ENCODE data around the gene THSD7A. TPM values are rescaled to one million over a fixed set of nuclear protein-coding genes. Genes with fewer than 3 reads are reported as not detected.

THSD7A gene
- total RNA-seq, 1 experiment from 2014 or later, result 5.9 TPM

DNA sequence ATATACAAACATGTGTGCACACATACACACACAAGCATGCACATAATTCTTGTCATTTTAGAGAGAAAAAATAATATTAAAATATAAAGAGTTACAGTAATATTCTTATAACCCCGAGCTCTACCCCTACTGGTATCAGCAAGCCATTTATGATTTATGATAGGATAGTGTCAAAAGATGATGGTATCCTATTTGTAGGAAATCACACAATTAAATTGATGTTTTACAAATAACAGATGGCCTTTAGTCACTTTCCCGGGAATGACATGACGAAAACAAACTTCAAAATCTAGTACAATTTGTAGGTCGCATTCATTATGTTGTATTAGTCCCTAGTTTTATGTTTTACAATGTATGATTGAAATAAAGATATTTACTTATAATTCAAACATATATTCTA lies 36.8 kb downstream of the THSD7A start:
- CTCF ChIA-PET, result no interaction called here
- no peak overlapping the region for H3K4me3 Mint-ChIP-seq (ENCODE audit: low read depth, unreplicated experiment)
- BruUV-seq (replicated peaks), result no TSS peak
- no peaks in the 10 kb centered on the region for H3K4me1 Mint-ChIP-seq (ENCODE audit: low read depth, unreplicated experiment)
- no peak for TF ChIP-seq CTCF (IDR thresholded peaks at IDR 0.05; ENCODE audit: unreplicated experiment)
- H3K27me3 Mint-ChIP-seq (ENCODE audit: unreplicated experiment), result no peaks in the 10 kb centered on the region
- no peak for DNase-seq
- H3K36me3 Mint-ChIP-seq (ENCODE audit: insufficient read depth, unreplicated experiment), result no peaks in the 10 kb centered on the region
- intact Hi-C loops (cut with micrococcal nuclease; ENCODE audit: unreplicated experiment), result loop anchor here (5.0 kb wide), 1 partner anchor 1787 kb away; no protein-coding TSS in a partner anchor
- no peak overlapping the region for H3K27ac Mint-ChIP-seq (ENCODE audit: unreplicated experiment)
- no peaks in the 10 kb centered on the region for H3K9me3 Mint-ChIP-seq (ENCODE audit: low read depth, unreplicated experiment)

DNA sequence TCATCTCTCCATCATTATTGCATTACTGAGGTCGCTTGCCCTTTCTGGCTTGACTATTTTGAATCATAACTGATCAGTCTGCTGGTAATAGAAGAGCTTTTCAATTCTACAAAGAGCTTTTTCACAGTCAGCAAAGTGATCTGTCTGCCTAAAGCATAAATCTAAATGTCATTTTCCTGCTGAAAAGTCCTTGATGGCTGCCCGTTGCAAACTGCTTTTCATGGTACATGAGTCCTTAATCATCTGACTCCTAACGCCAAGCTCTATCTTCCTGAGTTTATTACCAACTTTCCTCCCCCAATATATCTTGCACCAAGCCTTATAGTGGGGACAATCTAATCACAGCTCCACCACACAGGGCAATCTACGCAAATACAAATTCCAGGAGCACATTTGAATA lies 39.8 kb downstream of the THSD7A start:
- CTCF ChIA-PET, result no interaction called here
- intact Hi-C loops (cut with micrococcal nuclease; ENCODE audit: unreplicated experiment), result no loop called here
- TF ChIP-seq CTCF (IDR thresholded peaks at IDR 0.05; ENCODE audit: unreplicated experiment), result no peak

GRCh38 chr7:11788568-11788967 lies 43.4 kb downstream of the THSD7A start:
- DNase-seq, result no peak
- no TSS peak for BruUV-seq (replicated peaks)
- H3K4me1 Mint-ChIP-seq (ENCODE audit: low read depth, unreplicated experiment), result peaks cover 20% of the 10 kb centered on the region
- no peaks in the 10 kb centered on the region for H3K27me3 Mint-ChIP-seq (ENCODE audit: unreplicated experiment)
- H3K9me3 Mint-ChIP-seq (ENCODE audit: low read depth, unreplicated experiment), result no peaks in the 10 kb centered on the region
- no peak overlapping the region for H3K27ac Mint-ChIP-seq (ENCODE audit: unreplicated experiment)
- H3K36me3 Mint-ChIP-seq (ENCODE audit: insufficient read depth, unreplicated experiment), result no peaks in the 10 kb centered on the region
- intact Hi-C loops (cut with micrococcal nuclease; ENCODE audit: unreplicated experiment), result loop anchor here (5.0 kb wide), 1 partner anchor 81 kb away; no protein-coding TSS in a partner anchor
- TF ChIP-seq CTCF (IDR thresholded peaks at IDR 0.05; ENCODE audit: unreplicated experiment), result no peak
- CTCF ChIA-PET, result no interaction called here
- no peak overlapping the region for H3K4me3 Mint-ChIP-seq (ENCODE audit: low read depth, unreplicated experiment)

More for the DNA sequence above, 39.8 kb downstream of the THSD7A start:
- H3K36me3 Mint-ChIP-seq (ENCODE audit: insufficient read depth, unreplicated experiment), result no peaks in the 10 kb centered on the region
- no peaks in the 10 kb centered on the region for H3K4me1 Mint-ChIP-seq (ENCODE audit: low read depth, unreplicated experiment)
- no peak for DNase-seq
- H3K27me3 Mint-ChIP-seq (ENCODE audit: unreplicated experiment), result no peaks in the 10 kb centered on the region
- H3K9me3 Mint-ChIP-seq (ENCODE audit: low read depth, unreplicated experiment), result no peaks in the 10 kb centered on the region
- H3K4me3 Mint-ChIP-seq (ENCODE audit: low read depth, unreplicated experiment), result no peak overlapping the region
- no TSS peak for BruUV-seq (replicated peaks)
- H3K27ac Mint-ChIP-seq (ENCODE audit: unreplicated experiment), result no peak overlapping the region

- BruUV-seq (replicated peaks), result no TSS peak
- intact Hi-C loops (cut with micrococcal nuclease; ENCODE audit: unreplicated experiment), result loop anchor here (5.0 kb wide), 1 partner anchor 80 kb away; no protein-coding TSS in a partner anchor
- Mint-ChIP-seq H3K4me3 (ENCODE audit: low read depth, unreplicated experiment) (no peak overlapping the region), H3K9me3 (ENCODE audit: low read depth, unreplicated experiment) (no peaks in the 10 kb centered on the region), H3K36me3 (ENCODE audit: insufficient read depth, unreplicated experiment) (no peaks in the 10 kb centered on the region), H3K4me1 (ENCODE audit: low read depth, unreplicated experiment) (peaks cover 20% of the 10 kb centered on the region), H3K27ac (ENCODE audit: unreplicated experiment) (no peak overlapping the region), H3K27me3 (ENCODE audit: unreplicated experiment) (no peaks in the 10 kb centered on the region)
- DNase-seq, result no peak
- TF ChIP-seq CTCF (IDR thresholded peaks at IDR 0.05; ENCODE audit: unreplicated experiment), result no peak
- CTCF ChIA-PET, result interaction anchor here (0.6 kb wide), 1 partner anchor 9 kb away, joined by 3 read pairs; no protein-coding TSS in a partner anchor
These were observed 44.5 kb downstream of the THSD7A start for GRCh38 chr7:11787534-11787933.

Data from Calu3 (cell line).